Gastroesophageal sphincter (tissue), 3 donors: ENCODE data around the gene MSMO1.

Experiments used
- CTCF ChIP-seq, 4 experiments: fragments of 200-600 bp in 2 of 4; fragments of 450-650 bp in 2 of 4; sonication (generic) in 1 of 4; IDR thresholded peaks; one replicate each; pipeline ENCODE4 v1.5.1; 2017 to 2019; ENCODE audit warnings: antibody characterized with exemption in 4 of 4, mild to moderate bottlenecking in 2 of 4, moderate library complexity in 2 of 4
- EP300 ChIP-seq: sonication (generic); formaldehyde crosslinking; IDR thresholded peaks from one replicate; pipeline ENCODE4 v1.6.1; 2017; ENCODE audit warnings: antibody characterized with exemption, mild to moderate bottlenecking
- POLR2A ChIP-seq, 2 donors: fragments of 450-650 bp; IDR thresholded peaks; one replicate each; pipeline ENCODE4 v1.6.1; 2017; ENCODE audit warnings: antibody characterized with exemption in 2 of 2, mild to moderate bottlenecking in 2 of 2, moderate library complexity in 1 of 2
- POLR2AphosphoS5 ChIP-seq: sonication (generic); formaldehyde crosslinking; IDR thresholded peaks from one replicate; pipeline ENCODE4 v1.6.1; 2017; ENCODE audit warnings: antibody characterized with exemption

DNA sequence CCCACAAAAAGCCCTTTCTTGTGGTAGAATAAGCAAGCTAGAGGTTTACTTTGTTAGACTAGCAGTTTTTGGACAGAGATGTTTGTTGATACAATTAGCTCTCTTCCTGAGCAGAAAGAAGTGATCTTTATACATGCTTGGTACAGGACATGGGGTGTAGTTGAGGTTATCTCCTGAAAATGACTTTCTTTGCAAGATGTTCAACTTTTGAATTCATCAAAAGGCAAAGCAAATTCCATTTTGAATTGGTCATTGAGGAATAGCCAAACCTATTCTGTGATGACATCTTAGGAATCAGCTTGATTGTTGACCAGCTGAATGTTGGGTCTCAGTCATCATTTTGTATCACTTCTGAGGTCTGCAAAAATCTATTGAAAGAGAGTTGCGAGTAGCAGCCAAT lies 55.2 kb downstream of the MSMO1 start:
- TF ChIP-seq CTCF (IDR thresholded peaks at IDR 0.05) (no peak), POLR2AphosphoS5 (no peak), POLR2A (IDR thresholded peaks at IDR 0.05) (no peak), EP300 (no peak)
